NCI-H524 (cell line): ENCODE measurements around the gene NMNAT2.
"Not testable (repeated sequence)": the region's sequence is repeated elsewhere in the genome, so short reads cannot be mapped to it uniquely, and the experiment has no call there.

Experiments
- DNase-seq, 2 experiments: peaks; one replicate each; lab custom pipeline; 2025; lab: John Stamatoyannopoulos, UW

Gene NMNAT2

DNA sequence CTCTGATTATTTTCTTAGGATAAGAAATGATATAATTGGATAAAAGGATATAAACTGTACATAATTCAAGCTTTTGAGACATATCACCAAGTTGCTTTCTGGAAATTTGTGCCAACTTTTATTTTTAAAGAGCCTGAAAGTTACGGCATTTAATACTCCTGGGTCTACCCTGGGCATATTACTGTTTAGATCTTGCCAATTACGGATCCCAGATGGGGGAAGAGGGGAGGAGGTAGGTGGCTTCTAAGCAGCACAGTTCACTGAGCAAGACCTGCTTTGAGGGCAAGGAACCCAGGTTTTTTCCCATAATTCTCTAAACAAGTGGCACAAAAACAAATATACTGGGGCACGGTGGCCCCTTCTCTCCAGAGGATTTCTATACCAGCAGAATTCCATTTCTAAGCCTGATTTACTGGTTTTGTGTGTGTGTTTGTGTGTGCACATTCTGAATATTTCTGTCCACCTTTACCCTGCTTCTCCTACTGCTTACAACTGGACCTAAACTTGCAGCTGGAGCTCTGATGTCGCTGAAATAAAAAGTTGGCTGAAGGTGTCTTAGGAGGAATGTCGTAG lies 155.5 kb downstream of the NMNAT2 start:
- DNase-seq = no peak

DNA sequence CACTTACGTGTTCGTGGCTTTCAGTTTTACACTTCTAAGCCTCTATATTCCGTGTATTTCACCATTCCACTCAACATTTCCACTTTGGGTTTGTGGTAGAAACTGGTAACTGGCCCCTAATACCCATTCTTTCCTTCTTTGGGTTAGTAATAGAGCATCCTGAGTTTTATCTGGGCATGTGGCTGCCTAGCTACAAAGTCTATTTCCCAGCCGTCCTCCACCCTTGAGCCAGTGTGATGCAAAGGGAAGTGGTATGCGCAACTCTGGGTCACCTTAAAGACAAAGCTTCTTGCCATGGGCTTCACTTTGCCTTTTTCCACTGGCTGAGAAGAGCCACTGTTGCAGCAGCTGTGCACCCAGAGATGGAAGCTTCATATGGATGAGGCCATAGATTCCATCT lies 158.3 kb downstream of the NMNAT2 start:
- DNase-seq = no peak

DNA sequence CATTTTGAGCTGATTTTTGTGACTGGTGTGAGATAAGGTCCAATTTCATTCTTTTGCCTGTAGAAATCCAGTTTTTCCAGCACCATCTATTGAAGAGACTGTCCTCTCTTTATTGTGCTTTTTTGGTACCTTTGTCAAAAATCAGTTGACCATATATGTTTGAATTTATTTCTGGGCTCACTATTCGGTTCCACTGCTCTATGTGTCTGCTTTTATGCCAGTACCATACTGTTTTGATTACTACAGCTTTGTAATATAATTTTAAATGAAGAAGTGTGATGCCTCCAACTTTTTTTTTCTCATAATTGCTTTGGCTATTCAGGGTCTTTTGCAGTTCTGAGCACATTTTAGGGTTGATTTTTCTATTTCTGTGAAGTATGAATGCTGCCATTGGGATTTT lies 163.1 kb downstream of the NMNAT2 start:
- DNase-seq = no peak

DNA sequence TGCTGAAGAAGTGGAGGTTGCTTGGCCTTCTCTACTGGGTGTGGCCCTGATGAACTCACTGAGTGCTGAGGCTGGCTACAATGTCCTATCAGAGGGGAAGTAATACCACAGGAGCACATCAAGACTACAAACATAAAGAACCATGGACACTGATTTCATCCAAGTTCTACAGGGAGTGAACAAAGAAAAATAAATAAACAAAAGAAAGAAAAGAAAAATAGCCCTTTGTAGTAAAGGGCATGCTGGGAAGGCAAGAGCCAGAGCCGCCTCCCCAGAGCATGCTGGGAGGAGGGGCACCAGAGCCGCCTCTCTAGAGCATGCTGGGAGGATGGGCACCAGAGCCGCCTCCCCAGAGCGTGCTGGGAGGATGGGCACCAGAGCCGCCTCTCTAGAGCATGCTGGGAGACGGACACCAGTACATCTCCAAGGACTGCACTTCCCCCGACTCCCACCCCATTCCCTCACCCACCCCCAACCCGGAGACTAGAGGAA lies 166.2 kb downstream of the NMNAT2 start:
- DNase-seq = no peak

DNA sequence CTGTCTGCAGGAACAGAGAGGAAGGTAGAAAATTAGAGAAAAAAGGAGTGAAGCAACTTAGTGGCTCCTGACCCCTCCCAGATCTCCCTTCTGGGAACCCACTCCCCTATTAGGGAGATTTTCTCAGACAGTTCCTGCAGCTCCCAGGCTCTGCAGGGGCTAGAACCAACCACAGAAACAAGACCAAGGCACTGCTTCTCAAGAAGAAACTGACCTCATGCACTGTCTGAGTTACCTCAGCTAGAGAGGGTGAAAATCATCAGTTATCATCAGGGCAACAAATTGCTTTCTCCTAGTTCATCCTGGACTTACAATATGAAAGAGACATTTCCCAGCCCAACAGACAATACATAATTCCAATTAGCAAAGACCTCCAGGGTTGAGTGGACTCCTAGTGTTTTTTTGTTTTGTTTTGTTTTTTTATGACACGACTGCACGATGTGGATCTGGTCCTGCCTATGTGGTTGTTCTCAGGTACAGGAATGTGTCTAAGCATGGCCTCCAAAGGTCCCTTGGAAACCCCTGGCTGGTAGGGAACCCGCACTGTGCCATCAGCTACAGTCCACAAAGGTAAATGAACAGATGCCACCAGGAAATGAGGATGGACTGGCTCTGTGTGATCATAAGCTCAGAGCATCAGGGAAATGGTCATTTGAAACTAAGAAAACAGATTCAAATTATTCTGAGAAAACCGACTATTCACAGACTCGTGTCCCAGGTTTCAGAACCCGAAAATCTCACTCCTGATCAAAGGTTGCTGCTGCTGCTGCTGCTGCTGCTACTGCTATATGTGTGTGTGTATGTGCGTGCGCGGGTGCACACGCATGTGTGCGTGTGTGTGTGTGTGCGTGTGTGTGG lies 166.8 kb downstream of the NMNAT2 start:
- DNase-seq = no peak

DNA sequence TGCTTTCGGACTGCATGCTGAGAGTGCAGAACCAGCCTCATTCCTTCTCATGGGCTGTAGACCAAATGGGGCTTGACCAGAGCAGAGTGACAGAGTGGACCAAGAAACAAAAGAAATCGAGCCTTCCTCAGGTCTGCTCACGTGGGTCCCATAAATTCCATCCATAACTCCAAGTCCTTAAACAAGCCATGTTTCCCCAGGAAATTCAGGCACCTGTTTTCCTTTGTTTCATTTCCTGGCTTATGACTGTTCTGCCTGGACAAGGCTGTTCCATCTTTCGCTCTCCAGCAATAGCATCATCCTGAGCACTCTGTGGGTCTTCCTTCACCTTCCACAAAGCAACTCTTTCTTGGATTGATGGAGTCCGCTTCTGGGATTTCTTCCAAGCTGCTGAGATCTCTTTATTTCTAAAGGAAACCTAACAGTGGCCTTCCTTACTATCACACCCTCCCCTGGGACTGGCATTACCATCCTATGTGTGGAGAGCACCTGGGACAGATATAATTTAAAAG lies 168.2 kb downstream of the NMNAT2 start:
- no peak for DNase-seq

DNA sequence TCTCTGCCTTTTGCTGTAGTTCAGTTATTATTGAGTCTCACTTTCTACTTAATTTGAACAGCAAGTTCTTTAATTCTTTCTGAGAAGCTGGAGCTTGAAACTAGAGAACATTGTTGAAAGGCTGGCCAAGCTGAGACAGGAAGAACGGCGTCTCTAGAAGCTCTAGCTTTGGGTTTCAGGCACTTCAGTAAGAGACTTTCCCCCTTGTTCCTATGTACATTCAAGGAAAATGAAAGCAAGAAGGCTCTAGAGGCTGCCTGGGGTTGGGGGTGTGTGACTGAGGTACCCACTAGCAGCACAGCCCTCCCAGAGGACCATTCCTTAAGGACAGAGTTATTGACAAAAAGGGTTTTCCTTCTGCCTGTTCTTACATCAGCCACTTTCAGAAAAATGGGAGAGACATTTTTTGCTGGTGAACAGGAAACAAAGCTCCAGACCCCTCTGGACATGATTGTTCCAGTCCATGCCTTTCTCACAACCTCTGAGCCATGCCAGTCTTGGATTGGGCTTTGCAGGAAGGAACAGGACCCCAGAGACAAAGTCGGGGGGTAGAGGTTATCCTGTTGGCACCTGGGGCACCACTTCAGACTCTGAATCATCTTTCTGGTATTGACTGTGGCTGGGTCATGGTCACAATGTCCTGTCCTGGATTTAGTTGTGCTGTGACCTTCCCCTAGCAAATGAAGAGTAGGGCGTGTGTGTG lies 169.0 kb downstream of the NMNAT2 start:
- DNase-seq = no peak

DNA sequence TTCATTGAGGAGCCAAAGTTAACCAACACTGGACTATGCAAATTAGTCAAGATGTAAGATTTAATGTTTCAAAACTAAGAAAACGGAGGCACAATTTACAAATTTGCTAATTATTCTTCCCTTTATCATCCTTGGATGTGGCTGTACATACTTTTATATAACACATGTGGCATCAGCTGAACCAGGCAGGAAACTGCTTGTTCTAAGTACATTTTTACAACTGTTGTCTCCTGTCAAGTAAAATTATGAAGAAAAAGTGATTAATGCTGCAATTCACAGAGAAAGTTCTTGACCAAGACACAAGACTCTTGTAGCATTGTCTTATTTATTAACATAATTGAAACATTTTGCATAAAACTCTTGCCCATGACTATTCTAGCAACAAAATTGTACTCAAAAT lies 170.2 kb downstream of the NMNAT2 start:
- no peak for DNase-seq

DNA sequence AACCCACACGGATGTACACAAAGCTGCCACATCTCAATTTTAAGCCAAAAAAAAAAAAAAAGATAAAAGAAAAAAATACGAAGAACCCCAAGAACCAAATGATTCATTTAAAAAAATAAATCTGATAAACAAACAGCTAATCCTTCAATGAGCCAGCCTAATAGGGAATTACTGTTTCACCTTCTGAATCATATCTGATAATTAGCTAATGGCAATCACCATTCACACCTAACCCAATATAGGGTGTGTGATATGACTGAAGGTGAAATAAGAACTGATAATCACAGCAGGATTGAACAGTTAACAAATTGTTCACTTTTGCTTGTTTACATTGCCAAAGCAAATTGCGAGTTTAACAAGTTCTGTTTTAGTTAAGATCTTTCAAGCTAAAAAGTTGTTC lies 170.7 kb downstream of the NMNAT2 start:
- no peak for DNase-seq

DNA sequence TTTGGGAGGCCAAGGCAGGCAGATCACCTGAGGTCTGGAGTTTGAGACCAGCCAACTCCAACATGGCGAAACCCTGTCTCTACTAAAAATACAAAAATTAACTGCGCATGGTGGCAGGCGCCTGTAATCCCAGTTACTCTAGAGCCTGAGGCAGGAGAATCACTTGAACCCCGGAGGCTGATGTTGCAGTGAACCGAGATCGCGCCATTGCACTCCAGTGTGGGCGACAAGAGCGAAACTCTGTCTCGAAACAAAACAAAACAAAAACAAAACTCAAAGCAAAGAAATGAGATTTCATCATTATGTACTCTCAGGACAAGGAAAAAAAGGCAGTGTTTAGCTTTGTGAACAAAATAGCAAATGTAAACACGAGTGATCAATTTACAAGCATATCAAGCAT lies 171.1 kb downstream of the NMNAT2 start:
- DNase-seq = no peak

DNA sequence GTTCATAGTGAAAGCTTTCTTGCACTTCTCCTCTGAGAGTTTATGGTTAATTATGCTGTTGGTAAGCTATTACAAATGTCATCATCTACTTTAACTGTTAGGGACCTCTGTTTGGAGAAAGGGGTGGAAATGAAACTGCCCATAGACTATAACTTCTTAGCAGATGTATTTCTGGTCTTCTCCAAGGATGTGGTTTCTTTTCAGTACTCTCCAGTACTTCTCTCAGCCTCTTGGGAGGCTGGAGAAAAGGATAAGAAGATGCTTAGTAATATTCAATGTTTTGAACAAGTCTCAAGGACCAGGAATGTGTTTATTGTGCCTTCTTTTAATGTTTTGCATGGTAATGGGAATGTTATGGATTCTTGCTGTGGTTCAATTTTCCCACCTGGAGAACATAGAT lies 171.7 kb downstream of the NMNAT2 start:
- DNase-seq = no peak

DNA sequence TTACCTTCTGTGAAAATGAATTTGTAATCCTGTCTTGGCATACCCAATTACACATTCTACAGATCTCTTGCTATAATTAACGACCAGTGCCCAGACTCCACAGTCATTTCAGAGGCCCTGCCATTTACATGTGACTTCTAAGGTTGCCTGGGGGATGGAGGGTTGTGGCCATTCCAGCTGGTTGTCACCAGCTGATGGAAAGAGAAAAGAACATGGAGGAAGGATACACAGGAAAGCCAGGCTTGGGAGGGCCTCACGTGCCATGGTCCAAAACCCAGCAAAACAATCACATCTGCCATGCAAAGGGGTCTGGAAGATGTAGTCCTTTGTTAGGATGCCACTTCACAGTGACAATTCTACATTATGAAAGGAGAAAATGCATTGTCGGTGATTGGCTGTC lies 172.8 kb downstream of the NMNAT2 start:
- DNase-seq = no peak

DNA sequence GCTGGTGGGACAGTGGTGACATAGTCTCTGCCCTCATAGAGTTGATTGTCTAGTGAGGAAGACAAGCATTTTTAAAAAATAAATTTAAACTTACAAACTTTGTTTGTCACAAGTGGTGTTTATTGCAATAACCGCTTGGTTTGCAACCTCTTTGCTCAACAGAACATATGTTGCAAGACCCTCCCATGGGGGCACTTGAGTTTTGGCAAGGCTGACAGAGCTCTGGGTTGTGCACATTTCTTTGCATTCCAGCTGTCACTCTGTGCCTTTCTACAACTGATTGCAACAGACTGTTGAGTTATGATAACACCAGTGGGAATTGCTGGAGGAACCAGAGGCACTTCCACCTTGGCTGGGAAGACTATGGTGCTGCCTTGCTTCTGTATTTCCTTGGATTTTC lies 173.7 kb downstream of the NMNAT2 start:
- peak; percentile 68 to 85 for DNase-seq

DNA sequence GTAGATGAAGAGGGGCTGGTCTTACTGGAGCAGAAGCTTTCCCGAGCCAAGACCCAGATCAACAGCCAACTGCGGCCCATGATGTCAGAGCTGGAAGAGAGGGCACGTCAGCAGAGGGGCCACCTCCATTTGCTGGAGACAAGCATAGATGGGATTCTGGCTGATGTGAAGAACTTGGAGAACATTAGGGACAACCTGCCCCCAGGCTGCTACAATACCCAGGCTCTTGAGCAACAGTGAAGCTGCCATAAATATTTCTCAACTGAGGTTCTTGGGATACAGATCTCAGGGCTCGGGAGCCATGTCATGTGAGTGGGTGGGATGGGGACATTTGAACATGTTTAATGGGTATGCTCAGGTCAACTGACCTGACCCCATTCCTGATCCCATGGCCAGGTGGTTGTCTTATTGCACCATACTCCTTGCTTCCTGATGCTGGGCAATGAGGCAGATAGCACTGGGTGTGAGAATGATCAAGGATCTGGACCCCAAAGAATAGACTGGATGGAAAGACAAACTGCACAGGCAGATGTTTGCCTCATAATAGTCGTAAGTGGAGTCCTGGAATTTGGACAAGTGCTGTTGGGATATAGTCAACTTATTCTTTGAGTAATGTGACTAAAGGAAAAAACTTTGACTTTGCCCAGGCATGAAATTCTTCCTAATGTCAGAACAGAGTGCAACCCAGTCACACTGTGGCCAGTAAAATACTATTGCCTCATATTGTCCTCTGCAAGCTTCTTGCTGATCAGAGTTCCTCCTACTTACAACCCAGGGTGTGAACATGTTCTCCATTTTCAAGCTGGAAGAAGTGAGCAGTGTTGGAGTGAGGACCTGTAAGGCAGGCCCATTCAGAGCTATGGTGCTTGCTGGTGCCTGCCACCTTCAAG lies 174.8 kb downstream of the NMNAT2 start:
- no peak for DNase-seq

DNA sequence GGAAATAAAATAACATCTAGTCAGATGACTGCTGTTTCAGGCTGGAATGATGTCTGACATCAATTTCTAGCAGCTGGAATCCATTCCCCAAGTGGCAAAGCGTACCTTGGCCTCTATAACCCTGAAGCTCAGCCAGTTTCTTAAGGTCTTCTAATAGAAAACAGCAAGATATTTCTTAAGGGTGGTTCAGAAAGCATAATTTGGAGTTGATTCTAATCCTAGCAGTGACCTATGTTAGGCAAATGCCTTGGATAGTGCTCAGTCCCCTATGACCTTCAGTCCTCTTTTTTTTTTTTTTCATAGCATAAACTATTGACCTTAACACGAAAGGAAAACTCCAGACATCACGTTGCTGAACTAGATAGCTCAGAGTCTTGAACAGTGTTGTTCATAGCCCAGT lies 175.6 kb downstream of the NMNAT2 start:
- no peak for DNase-seq

DNA sequence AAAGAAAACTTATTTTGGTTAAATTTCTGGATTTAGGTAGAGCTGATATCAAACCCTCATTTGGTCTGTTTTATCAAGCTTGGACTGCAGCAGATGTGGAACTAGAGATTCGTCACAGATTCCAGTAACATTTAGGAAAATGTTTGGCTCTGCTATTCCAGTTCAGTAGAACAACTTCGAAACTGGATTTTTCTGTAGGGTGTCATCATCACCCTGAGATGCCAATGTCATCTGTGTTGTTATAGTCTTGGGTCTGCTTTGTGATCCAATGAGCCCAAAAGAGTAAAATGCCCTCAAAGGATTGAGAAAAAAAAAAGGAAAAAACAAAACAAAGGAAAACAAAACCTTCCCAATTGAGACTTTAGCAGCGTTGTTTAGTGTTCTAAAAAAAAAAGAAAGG lies 176.7 kb downstream of the NMNAT2 start:
- DNase-seq = no peak

DNA sequence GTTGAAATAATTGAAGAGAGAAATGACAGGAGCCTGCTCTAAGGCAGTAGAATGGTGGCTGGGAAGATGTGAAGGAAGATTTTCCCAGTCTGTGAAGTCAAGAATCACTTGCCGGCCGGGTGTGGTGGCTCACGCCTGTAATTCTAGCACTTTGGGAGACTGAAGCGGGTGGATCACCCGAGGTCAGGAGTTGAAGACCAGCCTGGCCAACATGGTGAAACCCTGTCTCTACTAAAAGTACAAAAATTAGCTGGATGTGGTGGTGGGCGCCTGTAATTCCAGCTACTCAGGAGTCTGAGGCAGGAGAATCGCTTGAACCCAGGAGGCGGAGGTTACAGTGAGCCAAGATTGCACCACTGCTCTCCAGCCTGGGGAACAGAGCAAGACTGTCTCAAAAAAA lies 177.3 kb downstream of the NMNAT2 start:
- DNase-seq = not testable (repeated sequence)

DNA sequence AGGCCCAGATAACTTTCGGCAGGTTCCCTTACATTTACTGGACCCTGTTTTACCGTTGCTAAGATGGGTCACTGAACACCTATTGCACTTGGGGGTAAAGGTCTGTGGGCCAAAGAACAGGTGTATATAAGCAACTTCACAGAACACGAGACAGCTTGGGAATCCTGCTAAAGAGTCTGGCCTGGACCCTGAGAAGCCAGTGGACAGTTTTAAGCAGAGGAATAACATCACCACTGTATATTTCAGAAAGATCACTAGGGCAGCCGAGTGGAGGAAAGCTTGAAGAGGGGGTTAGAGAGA lies 177.7 kb downstream of the NMNAT2 start:
- no peak for DNase-seq

DNA sequence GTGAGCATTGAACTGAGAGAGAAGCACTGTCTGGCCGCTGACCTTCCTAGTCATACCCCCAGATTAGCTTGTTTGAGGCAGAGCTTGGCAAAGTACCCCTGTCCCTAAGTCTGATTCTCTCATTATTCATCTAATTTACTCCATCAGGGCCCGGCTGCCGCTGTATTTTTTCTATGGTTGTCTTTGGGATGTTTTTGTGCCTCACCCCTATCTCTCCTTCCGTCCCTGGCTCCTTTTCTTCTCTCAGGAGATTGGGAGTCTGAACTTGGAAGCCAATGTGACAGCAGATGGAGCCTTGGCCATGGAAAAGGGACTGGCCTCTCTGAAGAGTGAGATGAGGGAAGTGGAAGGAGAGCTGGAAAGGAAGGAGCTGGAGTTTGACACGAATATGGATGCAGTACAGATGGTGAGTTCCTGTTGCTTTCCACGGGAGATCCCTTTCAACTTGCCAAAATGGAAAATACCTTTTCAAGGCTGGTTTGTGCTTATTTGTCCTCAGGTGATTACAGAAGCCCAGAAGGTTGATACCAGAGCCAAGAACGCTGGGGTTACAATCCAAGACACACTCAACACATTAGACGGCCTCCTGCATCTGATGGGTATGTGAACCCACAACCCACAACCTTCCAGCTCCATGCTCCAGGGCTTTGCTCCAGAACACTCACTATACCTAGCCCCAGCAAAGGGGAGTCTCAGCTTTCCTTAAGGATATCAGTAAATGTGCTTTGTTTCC lies 178.2 kb downstream of the NMNAT2 start:
- DNase-seq = no peak

DNA sequence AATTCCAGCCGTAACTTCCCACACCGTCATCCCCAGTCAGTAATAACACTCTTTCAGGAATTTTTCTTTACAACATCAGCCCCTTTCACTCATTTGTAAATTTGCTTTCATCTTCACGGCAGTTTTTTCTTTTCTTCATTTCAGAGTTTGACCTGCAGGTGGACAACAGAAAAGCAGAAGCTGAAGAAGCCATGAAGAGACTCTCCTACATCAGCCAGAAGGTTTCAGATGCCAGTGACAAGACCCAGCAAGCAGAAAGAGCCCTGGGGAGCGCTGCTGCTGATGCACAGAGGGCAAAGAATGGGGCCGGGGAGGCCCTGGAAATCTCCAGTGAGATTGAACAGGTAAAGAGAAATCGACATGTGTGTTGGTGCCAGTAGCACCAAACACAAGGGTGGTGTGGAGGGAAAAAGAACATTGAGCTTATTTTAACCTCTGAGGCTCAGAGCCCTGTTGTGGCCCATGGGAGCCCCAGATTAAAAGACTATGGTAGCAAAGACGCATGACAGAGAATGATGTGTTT lies 178.9 kb downstream of the NMNAT2 start:
- DNase-seq = no peak

DNA sequence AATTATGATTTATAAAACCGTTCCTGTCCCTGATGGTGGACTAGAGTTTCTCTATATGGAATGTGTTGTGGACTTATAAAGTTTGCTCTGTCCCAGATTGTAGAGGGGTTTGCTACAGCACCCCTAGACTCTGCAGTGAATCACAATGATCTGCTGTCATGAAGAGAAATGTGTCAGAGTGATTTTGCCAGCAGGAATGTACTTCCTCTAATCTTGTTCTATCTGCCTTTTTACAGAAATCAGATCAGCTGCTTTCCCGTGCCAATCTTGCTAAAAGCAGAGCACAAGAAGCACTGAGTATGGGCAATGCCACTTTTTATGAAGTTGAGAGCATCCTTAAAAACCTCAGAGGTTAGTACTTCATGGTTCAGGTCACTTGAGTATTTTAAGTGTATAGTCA lies 180.1 kb downstream of the NMNAT2 start:
- DNase-seq = no peak
